Measurements from ENCODE around the gene IVD. TPM values are rescaled to one million over a fixed set of nuclear protein-coding genes. Genes with fewer than 3 reads are reported as not detected.

The IVD gene
- total and polyA plus RNA-seq, 9 of the 15 experiments (the other 6 are each of a cell fraction or from before 2014, with no cell fraction given) = 0.15 to 4.5 (median 2.4) TPM

- H2AFZ ChIP-seq (ENCODE audit: low read depth, low read length) = no peak overlapping the region
- ChIA-PET CTCF (ENCODE audit: low intra/inter-chr PET ratio) (no interaction called here), POLR2A (interaction anchor here (0.6 to 3.4 kb wide), 3 partner anchors 11 to 518 kb away, joined by 3 to 16 read pairs (median 4); partner anchors contain the start of gene BAHD1)
- no peaks in the 10 kb centered on the region for H3K36me3 ChIP-seq (ENCODE audit: control insufficient read depth, insufficient read depth, low read length)
- DNase-seq (ENCODE audit: extremely low read depth in 1 of 4, low spot score in 3 of 4) (no peak), ATAC-seq (no peak), FAIRE-seq (no peak)
- H3K9me1 ChIP-seq (ENCODE audit: control insufficient read depth, insufficient read depth, low read length) = no peaks in the 10 kb centered on the region
- no peaks in the 10 kb centered on the region for H3K27me3 ChIP-seq (ENCODE audit: control insufficient read depth in 2 of 2, insufficient read depth in 2 of 2, low read length in 2 of 2)
- no TSS peak for BruUV-seq (replicated peaks)
- no peak overlapping the region for H3K4me2 ChIP-seq (ENCODE audit: insufficient read depth, low read length)
- in situ Hi-C loops (cut with MboI) (loop anchor here (10.0 kb wide), 2 partner anchors 213 to 373 kb away; no protein-coding TSS in a partner anchor), intact Hi-C loops (cut with micrococcal nuclease) (no loop called here)
- H3K79me2 ChIP-seq (ENCODE audit: control insufficient read depth, insufficient read depth, low read length) = no peaks in the 10 kb centered on the region
- no peak overlapping the region for H3K27ac ChIP-seq (ENCODE audit: extremely low read depth, low read depth, low read length)
- no peaks in the 10 kb centered on the region for H4K20me1 ChIP-seq (replicated peaks; ENCODE audit: control insufficient read depth, insufficient read depth, low read length)
- peak overlapping the region; percentile 4 to 37; a peak in 1 of 4 replicates for H3K9ac ChIP-seq (ENCODE audit: insufficient read depth in 1 of 2, low read depth in 2 of 2, low read length in 2 of 2)
- no peak overlapping the region for H3K4me3 ChIP-seq
- H3K9me3 ChIP-seq (replicated peaks; ENCODE audit: control insufficient read depth, insufficient read depth, low read depth, low read length) = no peaks in the 10 kb centered on the region
- TF ChIP-seq, protein P1, sequence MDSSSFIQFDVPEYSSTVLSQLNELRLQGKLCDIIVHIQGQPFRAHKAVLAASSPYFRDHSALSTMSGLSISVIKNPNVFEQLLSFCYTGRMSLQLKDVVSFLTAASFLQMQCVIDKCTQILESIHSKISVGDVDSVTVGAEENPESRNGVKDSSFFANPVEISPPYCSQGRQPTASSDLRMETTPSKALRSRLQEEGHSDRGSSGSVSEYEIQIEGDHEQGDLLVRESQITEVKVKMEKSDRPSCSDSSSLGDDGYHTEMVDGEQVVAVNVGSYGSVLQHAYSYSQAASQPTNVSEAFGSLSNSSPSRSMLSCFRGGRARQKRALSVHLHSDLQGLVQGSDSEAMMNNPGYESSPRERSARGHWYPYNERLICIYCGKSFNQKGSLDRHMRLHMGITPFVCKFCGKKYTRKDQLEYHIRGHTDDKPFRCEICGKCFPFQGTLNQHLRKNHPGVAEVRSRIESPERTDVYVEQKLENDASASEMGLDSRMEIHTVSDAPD (CRISPR knock-in tag; IDR thresholded peaks at IDR 0.05) = no peak
- TF ChIP-seq CEBPB (tag; IDR thresholded peaks at IDR 0.05) (0 out of 2 replicates have a peak, but pooled peaks have one; percentile 17), ZNF232 (CRISPR knock-in tag; IDR thresholded peaks at IDR 0.05) (no peak), MBD2 (IDR thresholded peaks at IDR 0.05; ENCODE audit: borderline replicate concordance, low read depth) (no peak), GTF2E2 (tag; IDR thresholded peaks at IDR 0.05) (no peak)
- WGBS (ENCODE audit: insufficient coverage, low coverage, missing lambda C conversion rate) = 62% methylated on average over 4 of the region's 4 CpGs
- peaks cover 28 to 32% of the 10 kb centered on the region in 2 experiments; a peak in 4 of 5 replicates for H3K4me1 ChIP-seq (replicated peaks in 1 of 2; ENCODE audit: control insufficient read depth in 2 of 2, insufficient read depth in 2 of 2, low read length in 2 of 2)
These were observed 22.6 kb downstream of the IVD start for GRCh38 chr15:40428185-40428584.
